RWPE2 (cell line): ENCODE measurements around the gene EPS15.
"Not testable (repeated sequence)": the region's sequence is repeated elsewhere in the genome, so short reads cannot be mapped to it uniquely, and the experiment has no call there.

Experiments
- ATAC-seq: fragments of 200-7000 bp; cut with Tn5 transposase; 3 replicates; pipeline ENCODE4 v1.9.1; 2021; ENCODE audit warnings: low read depth
- DNase-seq: peaks from one replicate; pipeline ENCODE4 v3.0.0-alpha.2; 2020; ENCODE audit warnings: low spot score
- H3K27ac ChIP-seq: fragments of 450-650 bp; 2 replicates; pipeline ENCODE4 v1.5.1; 2017; ENCODE audit warnings: mild to moderate bottlenecking; ENCODE audit not compliant: poor library complexity, severe bottlenecking
- H3K27me3 ChIP-seq: fragments of 250-450 bp; sonication (Bioruptor Pico); 2 replicates; pipeline ENCODE4 v1.5.1; 2021; ENCODE audit warnings: mild to moderate bottlenecking, moderate library complexity; ENCODE audit not compliant: insufficient read depth, poor library complexity, severe bottlenecking
- H3K36me3 ChIP-seq: fragments of 250-450 bp; sonication (Bioruptor Pico); 2 replicates; pipeline ENCODE4 v1.5.1; 2020; ENCODE audit warnings: low read depth, mild to moderate bottlenecking, moderate library complexity
- H3K4me1 ChIP-seq: fragments of 250-450 bp; sonication (Bioruptor Pico); 2 replicates; pipeline ENCODE4 v1.5.1; 2021; ENCODE audit warnings: mild to moderate bottlenecking, moderate library complexity; ENCODE audit not compliant: insufficient read depth, poor library complexity, severe bottlenecking
- H3K4me3 ChIP-seq: fragments of 250-450 bp; sonication (Bioruptor Pico); 2 replicates; pipeline ENCODE4 v1.5.1; 2021; ENCODE audit warnings: mild to moderate bottlenecking, moderate library complexity; ENCODE audit not compliant: severe bottlenecking
- H3K9me3 ChIP-seq: fragments of 250-450 bp; sonication (Bioruptor Pico); 2 replicates; pipeline ENCODE4 v1.5.1; 2021; ENCODE audit warnings: mild to moderate bottlenecking, moderate library complexity; ENCODE audit not compliant: severe bottlenecking
- CTCF ChIP-seq: fragments of 450-650 bp; IDR thresholded peaks from one replicate; pipeline ENCODE4 v1.5.1; 2017; ENCODE audit warnings: mild to moderate bottlenecking, moderate library complexity; ENCODE audit not compliant: poor library complexity, severe bottlenecking

The EPS15 gene

GRCh38 chr1:51472359-51472758 lies 46.7 kb downstream of the EPS15 start:
- TF ChIP-seq CTCF: no peak
- no peak overlapping the region for H3K27ac ChIP-seq
- DNase-seq: no peak
- H3K36me3 ChIP-seq: peaks cover 23% of the 10 kb centered on the region
- H3K4me1 ChIP-seq: no peaks in the 10 kb centered on the region
- ATAC-seq: no peak
- H3K4me3 ChIP-seq: no peak overlapping the region
- H3K27me3 ChIP-seq: no peaks in the 10 kb centered on the region
- no peaks in the 10 kb centered on the region for H3K9me3 ChIP-seq

- Histone ChIP-seq H3K4me3 (no peak overlapping the region), H3K27me3 (no peaks in the 10 kb centered on the region), H3K27ac (no peak overlapping the region), H3K9me3 (no peaks in the 10 kb centered on the region), H3K36me3 (peaks cover 23% of the 10 kb centered on the region), H3K4me1 (no peaks in the 10 kb centered on the region)
- TF ChIP-seq CTCF: no peak
- no peak for DNase-seq
- ATAC-seq: no peak
These were observed 49.5 kb downstream of the EPS15 start for GRCh38 chr1:51469518-51469917.

- Histone ChIP-seq H3K27me3 (no peaks in the 10 kb centered on the region), H3K4me1 (no peaks in the 10 kb centered on the region), H3K9me3 (no peaks in the 10 kb centered on the region), H3K36me3 (peaks cover 31% of the 10 kb centered on the region), H3K4me3 (no peak overlapping the region), H3K27ac (no peak overlapping the region)
- ATAC-seq: no peak
- no peak for TF ChIP-seq CTCF
- DNase-seq: no peak
These were observed 54.2 kb downstream of the EPS15 start for GRCh38 chr1:51464828-51465227.

GRCh38 chr1:51463561-51463960 lies 55.5 kb downstream of the EPS15 start:
- DNase-seq: no peak

GRCh38 chr1:51462289-51462688 lies 56.8 kb downstream of the EPS15 start:
- not testable (repeated sequence) for DNase-seq, ATAC-seq
- peaks cover 28% of the 10 kb centered on the region for H3K36me3 ChIP-seq

More at GRCh38 chr1:51463561-51463960, 55.5 kb downstream of the EPS15 start:
- Histone ChIP-seq H3K9me3 (no peaks in the 10 kb centered on the region), H3K4me3 (no peak overlapping the region), H3K36me3 (peaks cover 35% of the 10 kb centered on the region), H3K27me3 (no peaks in the 10 kb centered on the region), H3K27ac (no peak overlapping the region), H3K4me1 (no peaks in the 10 kb centered on the region)
- ATAC-seq: no peak
- TF ChIP-seq CTCF: no peak

More at GRCh38 chr1:51462289-51462688, 56.8 kb downstream of the EPS15 start:
- not testable (repeated sequence) for H3K4me3 ChIP-seq, H3K27me3 ChIP-seq, H3K27ac ChIP-seq, H3K9me3 ChIP-seq, H3K4me1 ChIP-seq
